Measurements from ENCODE around the gene ODAPH. TPM values are rescaled to one million over a fixed set of nuclear protein-coding genes. Genes with fewer than 3 reads are reported as not detected.

Gene ODAPH
- total and polyA plus RNA-seq, 11 donors: not detected

DNA sequence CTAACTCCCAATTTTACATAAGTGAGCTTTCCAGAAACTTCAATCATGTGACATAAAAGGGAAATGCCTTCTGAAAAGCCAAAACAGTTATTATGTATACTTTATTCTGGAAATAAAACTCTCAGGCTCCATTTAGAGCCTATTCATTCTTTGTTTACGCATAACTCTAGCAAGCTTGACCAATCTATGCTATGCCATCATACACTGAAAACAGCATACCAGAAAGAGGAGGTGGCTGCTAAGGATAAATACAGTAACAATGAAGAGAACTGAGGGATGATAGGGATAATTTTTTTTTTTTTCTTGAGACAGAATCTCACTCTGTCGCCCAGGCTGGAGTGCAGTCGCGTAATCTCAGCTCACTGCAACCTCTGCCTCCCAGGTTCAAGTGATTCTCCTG lies 50.1 kb downstream of the ODAPH start:
- WGBS, 4 donors: 93 to 96% (median 95%) methylated on average over 4 of the region's 4 CpGs
- H3K4me3 ChIP-seq: no peak overlapping the region
- H3K36me3 ChIP-seq: no peaks in the 10 kb centered on the region
- H3K9me3 ChIP-seq: no peaks in the 10 kb centered on the region
- no peak for ATAC-seq
- no peak overlapping the region for H3K27ac ChIP-seq
- intact Hi-C loops (cut with DNase I): no loop called here
- no peaks in the 10 kb centered on the region for H3K4me1 ChIP-seq
- H3K27me3 ChIP-seq: no peaks in the 10 kb centered on the region
- DNase-seq: no peak
- TF ChIP-seq, protein P1, sequence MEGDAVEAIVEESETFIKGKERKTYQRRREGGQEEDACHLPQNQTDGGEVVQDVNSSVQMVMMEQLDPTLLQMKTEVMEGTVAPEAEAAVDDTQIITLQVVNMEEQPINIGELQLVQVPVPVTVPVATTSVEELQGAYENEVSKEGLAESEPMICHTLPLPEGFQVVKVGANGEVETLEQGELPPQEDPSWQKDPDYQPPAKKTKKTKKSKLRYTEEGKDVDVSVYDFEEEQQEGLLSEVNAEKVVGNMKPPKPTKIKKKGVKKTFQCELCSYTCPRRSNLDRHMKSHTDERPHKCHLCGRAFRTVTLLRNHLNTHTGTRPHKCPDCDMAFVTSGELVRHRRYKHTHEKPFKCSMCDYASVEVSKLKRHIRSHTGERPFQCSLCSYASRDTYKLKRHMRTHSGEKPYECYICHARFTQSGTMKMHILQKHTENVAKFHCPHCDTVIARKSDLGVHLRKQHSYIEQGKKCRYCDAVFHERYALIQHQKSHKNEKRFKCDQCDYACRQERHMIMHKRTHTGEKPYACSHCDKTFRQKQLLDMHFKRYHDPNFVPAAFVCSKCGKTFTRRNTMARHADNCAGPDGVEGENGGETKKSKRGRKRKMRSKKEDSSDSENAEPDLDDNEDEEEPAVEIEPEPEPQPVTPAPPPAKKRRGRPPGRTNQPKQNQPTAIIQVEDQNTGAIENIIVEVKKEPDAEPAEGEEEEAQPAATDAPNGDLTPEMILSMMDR (IDR thresholded peaks at IDR 0.05): no peak
- TF ChIP-seq POLR2A (IDR thresholded peaks at IDR 0.05): no peak

DNA sequence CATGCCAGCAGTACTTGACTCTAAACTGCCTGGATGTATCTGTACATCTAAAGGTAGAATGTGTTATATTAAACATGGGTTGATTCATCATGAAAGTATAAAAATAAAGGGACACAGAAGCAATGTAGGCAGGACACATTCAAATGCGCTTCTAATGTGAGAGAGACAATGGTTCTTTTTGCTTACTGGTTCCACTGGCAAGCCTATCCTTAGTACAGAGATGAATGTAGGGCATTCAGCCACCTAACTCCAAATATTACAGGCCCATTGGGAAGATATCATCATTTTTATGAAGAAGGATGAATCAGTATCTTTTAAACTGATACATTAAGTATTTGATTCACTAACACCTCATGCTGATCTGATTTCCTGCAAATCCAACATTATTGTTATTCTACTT lies 56.4 kb downstream of the ODAPH start:
- ATAC-seq (no peak), DNase-seq (no peak)
- H3K27me3 ChIP-seq: no peaks in the 10 kb centered on the region
- TF ChIP-seq POLR2A (IDR thresholded peaks at IDR 0.05): no peak
- TF ChIP-seq, protein P1 (IDR thresholded peaks at IDR 0.05): no peak
- intact Hi-C loops (cut with DNase I): no loop called here
- 89 to 100% (median 94%) methylated on average over 1 of the region's 1 CpG for WGBS, 4 donors
- no peaks in the 10 kb centered on the region for H3K4me1 ChIP-seq
- peaks cover 0 to 4% (median 0%) of the 10 kb centered on the region in 12 donors for H3K9me3 ChIP-seq
- no peak overlapping the region for H3K27ac ChIP-seq
- no peak overlapping the region for H3K4me3 ChIP-seq
- no peaks in the 10 kb centered on the region for H3K36me3 ChIP-seq

Other genes with a start within 250 kb of the ODAPH start
- 10 to 100 TPM; 24.1 to 54.1 (median 41.9) TPM for gene RCHY1, start 41.7 kb upstream of the ODAPH start, total RNA-seq
- gene RCHY1, start 41.7 kb upstream of the ODAPH start, polyA plus RNA-seq: 10 to 100 TPM; 17.7 to 35.1 TPM
- gene THAP6, start 41.6 kb upstream of the ODAPH start, total RNA-seq: 10 to 100 TPM; 10.9 to 22.6 (median 16.3) TPM
- gene THAP6, start 41.6 kb upstream of the ODAPH start, polyA plus RNA-seq: 1 to 10 TPM; 6.5 TPM
- 1 to 10 TPM in 1 of 9 donors, under 1 TPM in 4, not detected in 4; 0.19 to 1.1 (median 0.83) TPM for gene CDKL2, start 74.5 kb downstream of the ODAPH start, total RNA-seq
- under 1 TPM in 1 of 2 donors, not detected in 1; 0.04 TPM for gene CDKL2, start 74.5 kb downstream of the ODAPH start, polyA plus RNA-seq
- 100 to 1,000 TPM in 2 of 9 donors, 10 to 100 TPM in 7; 70.8 to 126 (median 87.6) TPM for gene G3BP2, start 117.3 kb downstream of the ODAPH start, total RNA-seq
- 10 to 100 TPM; 13.0 to 57.4 TPM for gene G3BP2, start 117.3 kb downstream of the ODAPH start, polyA plus RNA-seq
- 10 to 100 TPM; 71.8 to 87.1 (median 77.3) TPM for gene USO1, start 168.5 kb downstream of the ODAPH start, total RNA-seq
- gene USO1, start 168.5 kb downstream of the ODAPH start, polyA plus RNA-seq: 10 to 100 TPM; 28.6 to 70.0 TPM

All from heart left ventricle (tissue), 16 donors.